Aorta (tissue), 5 donors: ENCODE results near the gene MYADM. TPM values are rescaled to one million over a fixed set of nuclear protein-coding genes. Genes with fewer than 3 reads are reported as not detected.

Source experiments
- ATAC-seq: fragments of 200-7000 bp; cut with Tn5 transposase; one replicate; pipeline ENCODE4 v1.9.1; 2022; ENCODE audit warnings: moderate library complexity; ENCODE audit not compliant: low FRiP score
- DNase-seq, 2 donors: peaks; one replicate each; pipeline ENCODE4 v3.0.0-alpha.2; 2020
- H3K27ac ChIP-seq, 2 donors: one replicate each; pipeline ENCODE4 v1.5.1; 2013; ENCODE audit warnings: low read length in 2 of 2, mild to moderate bottlenecking in 2 of 2, moderate library complexity in 2 of 2, control low read depth in 1 of 2, inconsistent platforms in 1 of 2, low read depth in 1 of 2
- H3K27me3 ChIP-seq, 2 donors: one replicate each; pipeline ENCODE4 v1.6.1; 2013; ENCODE audit warnings: control low read depth in 1 of 2, low read length in 1 of 2, mild to moderate bottlenecking in 1 of 2, moderate library complexity in 1 of 2; ENCODE audit not compliant: insufficient read depth in 2 of 2, control insufficient read depth in 1 of 2
- H3K36me3 ChIP-seq, 2 donors: one replicate each; pipeline ENCODE4 v1.6.1; 2013; ENCODE audit warnings: control low read depth in 1 of 2, low read length in 1 of 2, mild to moderate bottlenecking in 1 of 2; ENCODE audit not compliant: insufficient read depth in 2 of 2, control insufficient read depth in 1 of 2
- H3K4me1 ChIP-seq, 2 donors: one replicate each; pipeline ENCODE4 v1.6.1; 2013; ENCODE audit warnings: low read length in 2 of 2, control low read depth in 1 of 2, mild to moderate bottlenecking in 1 of 2, moderate library complexity in 1 of 2; ENCODE audit not compliant: insufficient read depth in 2 of 2, control insufficient read depth in 1 of 2
- H3K4me3 ChIP-seq, 2 donors: one replicate each; pipeline ENCODE4 v1.5.1; 2013; ENCODE audit warnings: low read length in 2 of 2, control low read depth in 1 of 2, mild to moderate bottlenecking in 1 of 2
- H3K9me3 ChIP-seq: one replicate; pipeline ENCODE4 v1.6.1; 2013; ENCODE audit warnings: mild to moderate bottlenecking, low read length; ENCODE audit not compliant: control insufficient read depth
- WGBS, 2 donors: extraction: QIAGEN DNeasy Blood & Tissue Kit; methylation state at CpG; one replicate each; pipeline ENCODE4 v1.1.7; 2013; 5-methylcytosine and 5-hydroxymethylcytosine counted together
- intact Hi-C, 2 donors: fragments of 100-400 bp; cut with DNase I; formaldehyde crosslinking; loops; one replicate each; pipeline versions ENCODE4 v1.14.2 to v1.15.0; 2022
- polyA plus RNA-seq, 2 donors: library from polyadenylated mRNA; stranded (reverse); fragments of 200-250 nt; gene quantifications; one replicate each; pipeline ENCODE4 v1.2.3, GENCODE V29; 2013
- total RNA-seq, 2 donors: library from RNA; stranded (reverse); fragmentation: NEBNext Ultra II Directional; extraction: Animal tissue kit (Norgen Biotek cat#: 25700); gene quantifications; one replicate each; pipeline ENCODE4 v1.2.1, GENCODE V29; 2021
- donor health status: healthy with polysubstance abuse.
- donor health status: Bipolar disorder and iron deficiency.
- donor health status: DM: no; HTN: no; CAD: no.
- donor health status: DM: no; HTN: no; CAD: no.
- donor health status: DM: yes; HTN: yes; CAD: no.

MYADM gene
- total and polyA plus RNA-seq, 4 donors: 59.2 to 377 (median 184) TPM

DNA sequence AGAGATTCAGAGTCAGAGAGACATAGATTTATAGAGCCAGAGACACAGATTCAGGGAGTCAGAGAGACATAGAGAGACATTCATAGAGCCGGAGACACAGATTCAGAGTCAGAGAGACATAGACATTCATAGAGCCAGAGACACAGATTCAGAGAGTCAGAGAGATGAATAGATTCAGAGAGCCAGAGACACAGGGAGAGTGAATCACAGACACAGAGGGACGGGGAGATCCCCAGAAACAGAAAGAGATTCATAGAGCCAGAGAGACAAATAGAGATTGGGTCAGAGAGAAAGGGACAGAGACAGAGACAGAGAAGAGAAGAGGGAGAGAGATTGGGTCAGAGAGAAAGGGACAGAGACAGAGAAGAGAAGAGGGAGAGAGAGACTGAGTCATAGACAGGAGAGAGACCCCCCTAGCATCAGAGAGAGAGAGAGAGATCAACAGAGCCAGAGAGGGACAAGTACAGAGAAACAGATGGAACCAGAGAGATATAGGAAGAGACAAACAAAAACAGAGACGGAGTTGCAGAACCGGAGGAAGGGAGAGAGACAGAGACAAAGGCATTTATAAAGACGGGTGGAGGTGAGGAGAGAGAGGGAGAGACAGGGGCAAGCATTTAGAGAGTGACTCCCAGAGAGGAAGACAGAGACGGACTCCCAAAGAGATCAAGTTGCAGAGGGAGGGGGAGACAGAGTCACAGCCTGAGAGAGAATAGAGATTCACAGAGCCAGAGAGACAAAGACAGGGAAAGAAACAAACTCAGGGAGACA, 13.2 kb downstream of the MYADM start:
- ATAC-seq (no peak), DNase-seq (no peak)
- Histone ChIP-seq H3K9me3 (no peaks in the 10 kb centered on the region), H3K4me1 (peaks cover 0 to 3% of the 10 kb centered on the region in 2 donors), H3K27me3 (no peaks in the 10 kb centered on the region), H3K4me3 (no peak overlapping the region), H3K36me3 (no peaks in the 10 kb centered on the region), H3K27ac (no peak overlapping the region)
- WGBS, 2 donors: 31 to 35% methylated on average over 5 to 6 of the region's 6 CpGs
- intact Hi-C loops: no loop called here

DNA sequence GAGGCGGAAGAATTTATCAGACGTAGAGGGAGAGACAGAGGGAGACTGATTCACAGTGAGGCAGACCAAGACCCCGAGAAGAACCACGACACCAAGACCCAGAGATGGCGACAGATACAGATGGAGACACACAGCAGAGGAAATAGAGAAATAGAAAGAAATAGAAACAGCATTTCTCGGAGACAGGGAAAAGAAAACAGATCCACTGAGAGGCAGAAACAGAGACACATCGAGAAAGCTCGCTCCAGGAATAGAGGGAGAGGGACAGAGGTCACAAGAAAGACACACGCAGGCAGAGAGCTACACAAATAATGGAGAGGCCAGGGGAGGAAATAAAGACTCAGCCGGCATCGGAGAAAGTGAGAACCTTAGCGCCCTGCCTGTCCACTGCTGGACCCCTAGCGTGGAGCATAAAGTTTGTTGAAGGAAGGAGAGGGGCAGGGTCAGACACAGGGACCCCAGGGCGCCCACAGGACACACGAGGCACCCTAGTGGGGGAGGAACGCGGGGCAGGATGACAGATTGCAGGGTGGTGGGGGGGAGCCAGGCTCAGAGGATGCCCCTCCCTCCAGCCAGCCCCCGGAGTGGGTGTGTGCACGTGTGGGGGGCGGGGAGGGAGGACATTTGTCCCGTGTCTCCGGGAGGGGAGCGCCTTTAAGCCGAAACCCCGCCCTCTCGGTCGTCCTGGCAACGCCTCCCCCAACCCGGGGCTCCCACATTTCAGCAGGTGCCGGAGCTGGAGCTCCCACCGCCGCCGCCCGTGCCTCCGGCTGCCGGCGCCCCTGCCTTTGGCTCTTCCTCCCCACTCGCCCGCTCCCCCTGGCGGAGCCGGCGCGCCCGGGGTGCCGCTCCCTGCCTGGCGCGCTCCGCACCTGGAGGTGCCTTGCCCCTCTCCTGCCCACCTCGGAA, 14.1 kb downstream of the MYADM start, which contains the start of gene PRKCG:
TSS of gene PRKCG (plus strand) at position 716 of the 909 bp plus-strand sequence. CDS start 298 bp downstream, outside the sequence.
- intact Hi-C loops: no loop called here
- Histone ChIP-seq H3K4me3 (no peak within 1 kb of the TSS), H3K27me3 (no peaks in the 10 kb centered on the region), H3K4me1 (peaks cover 0 to 3% of the 10 kb centered on the region in 2 donors), H3K27ac (no peak within 1 kb of the TSS), H3K9me3 (no peaks in the 10 kb centered on the region), H3K36me3 (no peaks in the 10 kb centered on the region)
- WGBS, 2 donors: 3 to 5% methylated on average over 27 to 49 of the region's 49 CpGs
- ATAC-seq (no peak), DNase-seq (peak; percentile 61 to 81)

DNA sequence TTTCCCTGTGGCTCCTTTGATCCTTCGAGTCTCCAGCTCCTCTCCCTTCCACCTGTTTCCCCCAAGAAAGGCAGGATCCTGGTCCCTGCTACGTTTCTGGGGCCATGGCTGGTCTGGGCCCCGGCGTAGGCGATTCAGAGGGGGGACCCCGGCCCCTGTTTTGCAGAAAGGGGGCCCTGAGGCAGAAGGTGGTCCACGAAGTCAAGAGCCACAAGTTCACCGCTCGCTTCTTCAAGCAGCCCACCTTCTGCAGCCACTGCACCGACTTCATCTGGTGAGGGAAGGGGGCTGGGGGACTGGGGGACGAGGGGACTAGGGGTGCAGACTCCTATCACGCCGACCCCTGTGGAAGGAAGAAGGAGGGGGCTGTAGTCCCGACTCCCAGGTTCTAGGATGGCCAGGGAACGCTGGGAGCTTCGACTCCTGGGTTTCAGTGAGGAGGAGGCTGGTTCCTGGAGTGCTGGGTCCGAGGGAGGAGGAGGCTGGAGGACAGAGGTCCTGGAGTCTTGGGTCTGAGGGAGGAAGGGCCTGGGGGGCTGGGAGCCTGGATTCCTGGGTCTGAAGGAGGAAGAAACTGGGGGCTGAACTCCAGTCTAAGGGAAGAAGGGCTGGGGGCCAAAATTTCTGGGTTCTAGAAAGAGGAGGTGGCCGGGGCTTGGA, 14.8 kb downstream of the MYADM start:
- H3K36me3 ChIP-seq: no peaks in the 10 kb centered on the region
- 4% methylated on average over 18 of the region's 18 CpGs for WGBS, 2 donors
- intact Hi-C loops: no loop called here
- ATAC-seq (no peak), DNase-seq (no peak)
- no peak overlapping the region for H3K4me3 ChIP-seq
- H3K9me3 ChIP-seq: no peaks in the 10 kb centered on the region
- no peaks in the 10 kb centered on the region for H3K27me3 ChIP-seq
- no peak overlapping the region for H3K27ac ChIP-seq
- peaks cover 0 to 3% of the 10 kb centered on the region in 2 donors for H3K4me1 ChIP-seq

DNA sequence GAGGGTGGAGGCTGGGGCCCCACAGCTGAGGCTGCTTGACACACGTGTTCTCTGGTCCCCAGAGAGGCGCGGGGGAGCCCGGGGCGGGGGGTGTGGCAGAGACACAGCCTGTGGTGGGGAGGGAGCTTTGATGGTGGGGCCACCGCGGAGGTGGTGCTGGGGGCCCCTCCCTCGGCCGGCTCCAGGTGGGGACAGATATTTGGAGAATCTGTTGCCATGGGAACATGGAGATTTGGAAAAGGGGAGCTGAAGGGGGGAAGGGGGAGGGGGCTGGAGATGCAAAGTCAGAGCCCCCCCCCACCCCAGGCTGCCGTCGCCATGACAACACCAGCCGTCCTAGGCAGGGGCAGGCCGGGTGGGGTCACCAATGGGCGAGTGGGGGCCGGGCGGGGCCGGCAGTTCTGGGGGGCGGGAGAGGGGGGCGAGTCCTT, 15.6 kb downstream of the MYADM start:
- WGBS, 2 donors: 1% methylated on average over 13 to 19 of the region's 19 CpGs
- Histone ChIP-seq H3K4me3 (no peak overlapping the region), H3K9me3 (no peaks in the 10 kb centered on the region), H3K27ac (no peak overlapping the region), H3K36me3 (no peaks in the 10 kb centered on the region), H3K4me1 (peaks cover 0 to 3% of the 10 kb centered on the region in 2 donors), H3K27me3 (no peaks in the 10 kb centered on the region)
- ATAC-seq (no peak), DNase-seq (peak in 1 of 2 donors; percentile 79)
- intact Hi-C loops: no loop called here

DNA sequence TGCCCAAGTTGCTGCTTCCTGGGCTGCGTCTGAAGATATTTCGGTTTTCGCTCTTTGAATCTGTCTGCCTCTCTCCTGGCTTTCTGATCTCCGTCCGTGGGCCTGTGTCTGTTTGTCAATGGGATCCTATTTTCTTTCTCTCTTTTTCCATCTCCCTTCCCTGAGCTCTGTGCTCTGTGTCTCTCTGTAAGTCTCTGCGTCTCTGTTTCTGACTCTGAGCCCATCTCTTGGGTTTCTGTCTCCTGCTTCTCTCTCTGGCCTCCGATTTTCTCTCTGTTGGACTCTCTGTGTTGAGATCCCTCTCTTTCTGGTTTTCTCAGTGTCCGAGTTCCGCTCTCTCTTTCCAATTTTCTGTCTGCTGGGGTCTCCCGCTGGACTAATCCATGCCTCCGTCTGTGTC, 16.1 kb downstream of the MYADM start:
- Histone ChIP-seq H3K9me3 (no peaks in the 10 kb centered on the region), H3K27me3 (no peaks in the 10 kb centered on the region), H3K4me1 (peaks cover 0 to 3% of the 10 kb centered on the region in 2 donors), H3K4me3 (no peak overlapping the region), H3K36me3 (no peaks in the 10 kb centered on the region), H3K27ac (no peak overlapping the region)
- no peak for DNase-seq
- 10 to 15% methylated on average over 11 of the region's 11 CpGs for WGBS, 2 donors
- ATAC-seq: no peak
- intact Hi-C loops: no loop called here

DNA sequence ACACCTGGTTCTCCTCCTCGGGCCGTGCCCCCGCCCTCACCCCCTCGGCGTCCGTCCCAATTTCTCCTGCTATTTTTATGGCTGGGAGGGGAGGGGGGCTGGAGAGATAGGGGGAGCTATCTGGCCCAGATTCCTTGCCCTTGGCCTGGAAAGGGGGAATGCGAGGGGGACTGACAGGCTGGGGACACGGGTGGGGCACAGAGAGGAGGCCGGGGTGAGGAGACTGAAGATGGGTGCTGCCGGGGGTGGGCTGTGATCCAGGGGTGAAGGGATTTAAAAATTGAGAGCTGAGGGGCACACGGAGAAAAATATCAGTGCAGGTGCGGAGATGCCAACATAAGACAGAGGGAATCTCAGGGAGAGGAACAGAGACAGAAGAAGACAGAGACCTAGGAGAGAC, 16.6 kb downstream of the MYADM start:
- H3K27ac ChIP-seq: no peak overlapping the region
- H3K9me3 ChIP-seq: no peaks in the 10 kb centered on the region
- H3K4me1 ChIP-seq: peaks cover 0 to 3% of the 10 kb centered on the region in 2 donors
- ATAC-seq (no peak), DNase-seq (no peak)
- no peak overlapping the region for H3K4me3 ChIP-seq
- no peaks in the 10 kb centered on the region for H3K36me3 ChIP-seq
- 28 to 29% methylated on average over 12 of the region's 12 CpGs for WGBS, 2 donors
- intact Hi-C loops: no loop called here
- H3K27me3 ChIP-seq: no peaks in the 10 kb centered on the region

DNA sequence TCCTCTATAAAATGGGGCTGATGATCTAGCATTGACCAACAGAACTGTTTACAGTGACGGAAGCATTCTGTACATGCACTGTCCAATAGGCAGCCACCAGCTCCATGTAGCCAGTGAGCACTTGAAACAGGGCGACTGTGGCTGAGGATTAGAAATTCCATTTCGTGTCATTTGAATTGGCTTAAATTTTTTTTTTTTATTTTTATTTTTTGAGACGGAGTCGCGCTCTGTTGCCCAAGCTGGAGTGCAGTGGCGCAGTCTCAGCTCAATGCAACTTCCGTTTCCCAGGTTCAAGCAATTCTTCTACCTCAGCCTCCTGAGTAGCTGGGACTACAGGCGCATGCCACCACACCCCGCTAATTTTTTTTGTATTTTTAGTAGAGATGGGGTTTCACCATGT, 17.4 kb downstream of the MYADM start:
- DNase-seq (no peak), ATAC-seq (no peak)
- no peak overlapping the region for H3K4me3 ChIP-seq
- intact Hi-C loops: no loop called here
- 90 to 92% methylated on average over 10 of the region's 10 CpGs for WGBS, 2 donors
- no peaks in the 10 kb centered on the region for H3K9me3 ChIP-seq
- H3K4me1 ChIP-seq: peaks cover 0 to 3% of the 10 kb centered on the region in 2 donors
- H3K27me3 ChIP-seq: no peaks in the 10 kb centered on the region
- no peaks in the 10 kb centered on the region for H3K36me3 ChIP-seq
- H3K27ac ChIP-seq: no peak overlapping the region

DNA sequence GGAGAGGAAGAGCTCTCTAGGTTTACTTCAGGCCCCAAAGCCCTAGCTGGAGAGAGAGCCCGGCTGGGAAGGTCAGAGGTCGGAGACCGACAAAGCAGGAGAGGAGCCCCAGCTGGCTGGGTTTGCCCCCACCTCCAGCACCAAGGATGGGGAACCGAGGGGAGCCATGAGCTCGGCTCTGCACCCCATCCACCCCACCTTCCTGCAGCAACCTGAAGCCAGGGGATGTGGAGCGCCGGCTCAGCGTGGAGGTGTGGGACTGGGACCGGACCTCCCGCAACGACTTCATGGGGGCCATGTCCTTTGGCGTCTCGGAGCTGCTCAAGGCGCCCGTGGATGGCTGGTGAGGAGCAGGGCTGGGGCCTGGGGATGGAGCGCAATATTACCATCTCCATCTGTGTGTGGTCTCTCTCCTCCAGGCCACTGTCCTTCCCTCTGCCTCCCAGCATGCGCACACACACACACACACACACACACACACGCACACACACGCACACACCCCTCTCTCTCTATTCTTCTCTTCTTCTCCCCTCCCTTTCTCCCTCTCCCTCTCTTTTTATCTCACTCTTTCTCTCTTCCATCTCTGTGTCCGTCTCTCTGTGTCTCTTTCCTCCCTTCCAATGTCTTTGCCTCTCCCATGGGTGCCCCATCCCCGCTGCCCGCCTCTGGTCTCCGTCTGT, 24.8 kb downstream of the MYADM start:
- H3K27me3 ChIP-seq: peaks cover 0 to 1% of the 10 kb centered on the region in 2 donors
- no peak overlapping the region for H3K4me3 ChIP-seq
- no peaks in the 10 kb centered on the region for H3K36me3 ChIP-seq
- no peaks in the 10 kb centered on the region for H3K9me3 ChIP-seq
- intact Hi-C loops: no loop called here
- ATAC-seq (no peak), DNase-seq (no peak)
- 69 to 72% methylated on average over 21 to 23 of the region's 23 CpGs for WGBS, 2 donors
- H3K27ac ChIP-seq: no peak overlapping the region
- H3K4me1 ChIP-seq: no peaks in the 10 kb centered on the region
